Omental fat pad (tissue), 4 donors: ENCODE data around the gene CHST8. TPM values are rescaled to one million over a fixed set of nuclear protein-coding genes. Genes with fewer than 3 reads are reported as not detected.

Source experiments
- ATAC-seq: fragments of 150-250 bp; one replicate; pipeline ENCODE4 v1.9.1; 2016; ENCODE audit warnings: mild to moderate bottlenecking, moderate library complexity; ENCODE audit not compliant: low FRiP score
- DNase-seq: peaks from one replicate; pipeline ENCODE4 v3.0.0-alpha.2; 2019; ENCODE audit warnings: low spot score
- total RNA-seq, 4 donors: library from RNA; depleted of rRNA; stranded (reverse); fragments of >200 nt; gene quantifications; one replicate each; pipeline ENCODE4 v1.1.0, GENCODE V29; 2016
- TF ChIP-seq, protein P1 (sequence below), 3 donors: fragments of 450-650 bp; IDR thresholded peaks; one replicate each; pipeline ENCODE4 v1.5.1; 2016 to 2017; ENCODE audit warnings: antibody characterized with exemption in 3 of 3, mild to moderate bottlenecking in 3 of 3, moderate library complexity in 2 of 3

Gene CHST8
- total RNA-seq, 4 donors from 2014 or later = 1.3 to 4.8 (median 1.4) TPM; not detected in 1

DNA sequence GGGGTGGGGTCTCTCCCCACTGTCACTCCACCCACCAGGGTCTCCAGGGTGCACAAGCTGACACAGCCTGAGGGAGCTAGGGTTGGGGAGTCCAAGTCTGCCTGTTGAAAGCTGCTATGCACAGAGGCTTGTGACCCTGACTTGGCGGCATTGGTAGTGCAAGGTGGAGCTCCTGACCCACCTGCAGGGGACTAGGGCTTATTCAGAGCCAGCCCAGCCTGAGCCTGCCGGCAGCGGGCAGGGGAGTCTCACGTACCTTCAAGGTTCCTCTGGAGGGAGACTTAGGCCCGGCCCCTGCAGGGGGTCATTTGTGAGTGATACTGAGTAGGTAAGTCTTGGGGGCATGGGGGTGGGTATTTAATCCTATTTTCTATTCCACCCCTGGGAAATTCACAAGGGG lies 179.7 kb downstream of the CHST8 start:
- ATAC-seq (no peak), DNase-seq (no peak)
- TF ChIP-seq, protein P1, sequence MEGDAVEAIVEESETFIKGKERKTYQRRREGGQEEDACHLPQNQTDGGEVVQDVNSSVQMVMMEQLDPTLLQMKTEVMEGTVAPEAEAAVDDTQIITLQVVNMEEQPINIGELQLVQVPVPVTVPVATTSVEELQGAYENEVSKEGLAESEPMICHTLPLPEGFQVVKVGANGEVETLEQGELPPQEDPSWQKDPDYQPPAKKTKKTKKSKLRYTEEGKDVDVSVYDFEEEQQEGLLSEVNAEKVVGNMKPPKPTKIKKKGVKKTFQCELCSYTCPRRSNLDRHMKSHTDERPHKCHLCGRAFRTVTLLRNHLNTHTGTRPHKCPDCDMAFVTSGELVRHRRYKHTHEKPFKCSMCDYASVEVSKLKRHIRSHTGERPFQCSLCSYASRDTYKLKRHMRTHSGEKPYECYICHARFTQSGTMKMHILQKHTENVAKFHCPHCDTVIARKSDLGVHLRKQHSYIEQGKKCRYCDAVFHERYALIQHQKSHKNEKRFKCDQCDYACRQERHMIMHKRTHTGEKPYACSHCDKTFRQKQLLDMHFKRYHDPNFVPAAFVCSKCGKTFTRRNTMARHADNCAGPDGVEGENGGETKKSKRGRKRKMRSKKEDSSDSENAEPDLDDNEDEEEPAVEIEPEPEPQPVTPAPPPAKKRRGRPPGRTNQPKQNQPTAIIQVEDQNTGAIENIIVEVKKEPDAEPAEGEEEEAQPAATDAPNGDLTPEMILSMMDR (IDR thresholded peaks at IDR 0.05) = no peak

DNA sequence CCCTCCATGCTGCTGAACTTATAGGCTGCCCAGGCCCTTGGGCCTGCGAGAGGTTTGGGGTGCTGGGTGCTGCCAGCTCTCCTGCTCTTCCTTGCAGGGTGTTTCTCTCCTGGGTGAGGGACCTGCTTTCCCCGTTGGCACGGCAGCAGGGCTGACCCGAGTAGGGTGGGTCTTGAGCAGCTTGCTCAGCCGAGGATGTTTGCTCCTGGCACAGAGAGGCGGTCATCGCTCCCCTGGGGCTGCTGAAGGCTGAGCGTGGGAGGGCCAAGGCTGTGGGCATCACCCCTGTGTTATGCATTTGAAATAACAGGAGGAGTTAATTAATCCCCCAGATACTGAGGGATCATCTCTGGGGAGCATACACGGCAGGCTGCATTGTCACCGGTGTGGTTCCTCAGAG lies 180.2 kb downstream of the CHST8 start:
- no peak for ATAC-seq
- TF ChIP-seq, protein P1 (IDR thresholded peaks at IDR 0.05) = no peak
- no peak for DNase-seq

DNA sequence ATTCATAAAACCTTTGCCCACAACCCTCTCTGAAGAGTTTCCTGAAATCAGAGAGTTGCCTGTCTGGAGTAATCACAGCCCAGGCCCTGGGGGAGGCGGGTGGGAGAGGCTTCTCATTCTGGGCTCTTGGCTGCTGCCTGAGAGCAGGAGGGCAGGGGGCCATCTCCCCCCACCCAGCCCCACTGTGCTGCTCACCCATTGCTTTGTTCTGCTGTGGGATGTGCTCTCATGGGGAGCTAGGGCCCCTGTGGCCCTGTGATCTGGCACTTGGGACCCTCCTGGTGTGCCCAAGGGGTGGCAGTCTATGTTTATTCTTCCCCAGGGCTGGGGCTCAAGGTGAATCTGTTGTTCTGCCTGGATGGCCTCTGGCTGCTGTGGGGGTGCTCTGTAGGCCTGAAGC lies 181.0 kb downstream of the CHST8 start:
- TF ChIP-seq, protein P1 (IDR thresholded peaks at IDR 0.05) = no peak

DNA sequence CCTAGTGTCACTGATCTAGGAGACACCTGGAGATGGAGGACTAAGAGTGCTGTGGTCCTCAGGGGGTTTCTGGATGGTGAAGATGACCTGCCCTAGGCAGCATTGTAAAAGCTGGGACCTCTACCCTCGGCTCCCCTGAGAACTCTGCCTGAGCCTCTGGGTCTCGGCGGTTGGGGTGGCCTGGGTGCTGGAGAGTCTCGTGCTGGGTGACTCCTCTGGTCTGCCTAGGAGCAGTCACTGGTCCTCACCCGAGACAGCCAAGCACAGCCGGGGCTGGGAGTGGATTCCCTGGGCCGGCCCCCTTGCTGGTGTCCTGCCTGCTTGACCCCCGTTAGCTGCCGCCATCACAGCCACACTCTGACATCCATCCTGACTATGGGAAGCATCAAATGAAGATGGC lies 181.6 kb downstream of the CHST8 start:
- ATAC-seq (no peak), DNase-seq (no peak)
- TF ChIP-seq, protein P1 (IDR thresholded peaks at IDR 0.05) = no peak

More for the DNA sequence above, 181.0 kb downstream of the CHST8 start:
- DNase-seq (no peak), ATAC-seq (no peak)

DNA sequence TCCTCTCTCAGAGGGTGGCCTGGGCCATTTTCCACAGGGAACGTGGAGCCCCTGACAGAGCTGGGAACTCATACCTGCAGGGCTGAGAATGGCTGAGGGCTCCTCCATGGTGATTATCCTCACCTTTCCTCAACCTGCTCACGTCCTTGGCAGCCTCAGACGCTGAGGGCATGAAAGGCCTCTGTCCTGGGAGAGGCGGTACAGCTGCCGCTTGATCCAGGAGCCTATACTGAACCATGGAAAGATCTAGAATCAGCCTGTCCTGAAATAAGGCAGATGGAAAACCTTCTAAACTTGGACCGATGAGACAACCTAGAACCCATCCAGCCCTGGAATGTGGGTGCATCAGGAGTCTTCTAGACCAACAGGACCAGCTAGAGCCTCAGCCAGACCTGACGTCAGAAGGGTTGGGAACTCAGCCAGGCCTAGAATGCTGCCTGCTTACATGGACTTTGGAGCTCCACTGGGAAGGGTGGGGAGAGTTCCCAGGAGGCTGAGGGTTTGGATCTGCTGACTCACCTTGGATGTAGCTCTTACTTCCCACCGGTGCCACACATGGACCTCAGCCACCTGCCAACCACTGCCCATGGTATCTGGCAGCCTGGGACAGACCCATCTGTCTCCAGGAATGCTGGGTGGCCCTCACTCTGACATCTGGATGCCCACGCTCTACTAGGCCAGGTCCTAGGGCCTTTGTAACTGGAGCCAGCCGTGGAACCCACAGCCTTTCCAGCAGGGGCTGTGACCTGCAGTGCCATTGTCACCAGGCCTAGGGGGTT lies 182.5 kb downstream of the CHST8 start:
- TF ChIP-seq, protein P1 (IDR thresholded peaks at IDR 0.05) = no peak
- DNase-seq (no peak), ATAC-seq (peak; percentile 77)

DNA sequence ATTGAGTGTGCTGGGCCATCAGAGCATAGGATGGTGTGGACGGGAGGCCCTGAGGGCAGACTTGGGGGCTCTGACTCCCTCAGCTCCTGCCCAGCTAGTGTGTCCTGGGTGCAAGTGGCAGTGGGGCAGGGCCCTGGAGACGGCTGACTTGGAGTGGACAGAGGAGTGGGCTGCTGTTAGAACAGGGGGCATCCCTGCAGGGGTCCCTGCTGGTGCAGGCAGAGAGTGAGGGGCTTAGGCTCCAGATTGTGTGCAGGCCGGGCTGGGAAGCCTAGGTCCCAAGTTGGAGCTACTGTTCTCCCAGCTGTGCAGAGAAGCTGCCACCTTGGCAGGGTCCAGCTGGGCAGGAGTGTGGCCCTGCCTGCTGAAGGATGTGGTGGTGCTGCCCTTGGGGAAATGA lies 183.6 kb downstream of the CHST8 start:
- TF ChIP-seq, protein P1 (IDR thresholded peaks at IDR 0.05) = no peak
- ATAC-seq (no peak), DNase-seq (no peak)

DNA sequence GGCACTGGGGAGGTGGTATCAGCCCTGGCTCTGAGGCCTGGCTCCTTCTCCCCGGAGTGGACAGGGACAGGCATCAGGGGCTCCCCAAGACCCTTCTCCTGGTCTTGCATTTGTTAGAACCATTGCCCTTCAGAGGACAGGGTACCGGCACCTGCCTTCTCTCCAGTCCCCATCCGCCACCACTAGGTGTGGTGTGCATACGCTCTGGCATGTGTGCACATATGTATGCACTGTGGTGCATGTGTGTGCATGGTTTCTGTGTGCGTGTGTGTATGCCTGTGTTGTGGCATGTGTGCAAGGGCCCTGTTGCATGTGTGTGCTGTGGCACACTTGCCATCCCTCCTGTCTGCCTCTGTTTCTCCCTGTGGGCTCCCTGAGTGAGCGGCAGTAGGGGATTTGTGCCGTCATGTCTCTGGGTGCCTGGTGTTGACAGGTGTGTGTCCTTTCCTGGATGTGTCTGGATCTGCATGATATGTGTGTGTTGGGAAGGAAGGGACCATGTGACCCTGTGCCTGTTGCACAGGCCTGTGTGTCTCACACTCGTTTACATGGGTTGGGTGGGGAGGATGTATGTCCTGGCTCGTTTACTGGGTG lies 184.2 kb downstream of the CHST8 start:
- TF ChIP-seq, protein P1 (IDR thresholded peaks at IDR 0.05) = no peak
- DNase-seq (no peak), ATAC-seq (no peak)
